Ascending aorta (tissue), 2 donors: ENCODE results near the gene ALAD. TPM values are rescaled to one million over a fixed set of nuclear protein-coding genes. Genes with fewer than 3 reads are reported as not detected.
"Not testable (repeated sequence)": the region's sequence is repeated elsewhere in the genome, so short reads cannot be mapped to it uniquely, and the experiment has no call there.

ENCODE experiments used
- DNase-seq, 2 donors: peaks; one replicate each; pipeline ENCODE4 v3.0.0-alpha.2; 2019; ENCODE audit warnings: low spot score in 2 of 2
- H3K27ac ChIP-seq, 2 donors: fragments of 200-600 bp; sonication (generic); one replicate each; pipeline ENCODE4 v1.5.1; 2016 to 2017; ENCODE audit warnings: mild to moderate bottlenecking in 1 of 2
- H3K27me3 ChIP-seq: fragments of 200-600 bp; sonication (generic); one replicate; pipeline ENCODE4 v1.5.1; 2017
- H3K36me3 ChIP-seq, 2 donors: fragments of 200-600 bp; sonication (generic); one replicate each; pipeline ENCODE4 v1.5.1; 2016
- H3K4me1 ChIP-seq, 2 donors: fragments of 200-600 bp; sonication (generic); one replicate each; pipeline ENCODE4 v1.5.1; 2016 to 2017; ENCODE audit warnings: mild to moderate bottlenecking in 1 of 2
- H3K4me3 ChIP-seq, 2 donors: fragments of 200-600 bp; sonication (generic); one replicate each; pipeline ENCODE4 v1.5.1; 2016 to 2017; ENCODE audit warnings: mild to moderate bottlenecking in 1 of 2
- H3K9me3 ChIP-seq, 2 donors: fragments of 200-600 bp; sonication (generic); one replicate each; pipeline ENCODE4 v1.5.1; 2016
- intact Hi-C: fragments of 100-400 bp; cut with DNase I; formaldehyde crosslinking; loops from one replicate; pipeline ENCODE4 v1.15.1; 2023
- total RNA-seq: library from RNA; depleted of rRNA; stranded (reverse); fragments of >200 nt; gene quantifications from one replicate; pipeline ENCODE4 v1.1.0, GENCODE V29; 2016
- TF ChIP-seq, protein P1 (sequence below), 3 experiments: fragments of 200-600 bp in 2 of 3; fragments of 450-650 bp in 1 of 3; sonication (generic) in 2 of 3; IDR thresholded peaks; one replicate each; pipeline ENCODE4 v1.5.1; 2016 to 2019; ENCODE audit warnings: antibody characterized with exemption in 3 of 3, mild to moderate bottlenecking in 1 of 3, moderate library complexity in 1 of 3

The ALAD gene
- total RNA-seq, 1 donor from 2014 or later, result 71.4 TPM

DNA sequence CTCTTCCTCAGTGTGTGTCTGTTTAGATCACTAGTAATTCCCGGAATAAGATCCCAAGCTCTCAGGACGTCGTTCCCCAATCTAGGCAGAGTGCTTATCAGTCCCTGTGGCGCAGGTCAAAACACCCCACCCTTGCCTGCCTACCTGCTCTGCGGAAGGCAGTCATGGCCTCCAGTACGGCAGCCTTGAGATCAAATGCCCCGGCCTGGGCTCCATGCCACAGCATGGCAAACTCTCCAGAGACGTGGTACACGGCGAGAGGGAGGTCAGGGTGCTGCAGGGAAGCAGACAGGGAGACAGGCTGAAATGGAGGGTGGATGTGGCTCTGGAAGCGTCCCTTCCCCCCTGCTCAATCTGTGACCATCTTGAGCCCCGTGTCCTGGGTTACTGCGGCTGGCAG lies 12.3 kb downstream of the ALAD start:
- Histone ChIP-seq H3K27me3 (no peaks in the 10 kb centered on the region), H3K27ac (no peak overlapping the region), H3K4me3 (no peak overlapping the region), H3K9me3 (no peaks in the 10 kb centered on the region), H3K36me3 (peaks cover 47 to 66% of the 10 kb centered on the region in 2 donors), H3K4me1 (no peaks in the 10 kb centered on the region)
- intact Hi-C loops, result no loop called here
- TF ChIP-seq, protein P1, sequence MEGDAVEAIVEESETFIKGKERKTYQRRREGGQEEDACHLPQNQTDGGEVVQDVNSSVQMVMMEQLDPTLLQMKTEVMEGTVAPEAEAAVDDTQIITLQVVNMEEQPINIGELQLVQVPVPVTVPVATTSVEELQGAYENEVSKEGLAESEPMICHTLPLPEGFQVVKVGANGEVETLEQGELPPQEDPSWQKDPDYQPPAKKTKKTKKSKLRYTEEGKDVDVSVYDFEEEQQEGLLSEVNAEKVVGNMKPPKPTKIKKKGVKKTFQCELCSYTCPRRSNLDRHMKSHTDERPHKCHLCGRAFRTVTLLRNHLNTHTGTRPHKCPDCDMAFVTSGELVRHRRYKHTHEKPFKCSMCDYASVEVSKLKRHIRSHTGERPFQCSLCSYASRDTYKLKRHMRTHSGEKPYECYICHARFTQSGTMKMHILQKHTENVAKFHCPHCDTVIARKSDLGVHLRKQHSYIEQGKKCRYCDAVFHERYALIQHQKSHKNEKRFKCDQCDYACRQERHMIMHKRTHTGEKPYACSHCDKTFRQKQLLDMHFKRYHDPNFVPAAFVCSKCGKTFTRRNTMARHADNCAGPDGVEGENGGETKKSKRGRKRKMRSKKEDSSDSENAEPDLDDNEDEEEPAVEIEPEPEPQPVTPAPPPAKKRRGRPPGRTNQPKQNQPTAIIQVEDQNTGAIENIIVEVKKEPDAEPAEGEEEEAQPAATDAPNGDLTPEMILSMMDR (IDR thresholded peaks at IDR 0.05), result no peak
- no peak for DNase-seq

DNA sequence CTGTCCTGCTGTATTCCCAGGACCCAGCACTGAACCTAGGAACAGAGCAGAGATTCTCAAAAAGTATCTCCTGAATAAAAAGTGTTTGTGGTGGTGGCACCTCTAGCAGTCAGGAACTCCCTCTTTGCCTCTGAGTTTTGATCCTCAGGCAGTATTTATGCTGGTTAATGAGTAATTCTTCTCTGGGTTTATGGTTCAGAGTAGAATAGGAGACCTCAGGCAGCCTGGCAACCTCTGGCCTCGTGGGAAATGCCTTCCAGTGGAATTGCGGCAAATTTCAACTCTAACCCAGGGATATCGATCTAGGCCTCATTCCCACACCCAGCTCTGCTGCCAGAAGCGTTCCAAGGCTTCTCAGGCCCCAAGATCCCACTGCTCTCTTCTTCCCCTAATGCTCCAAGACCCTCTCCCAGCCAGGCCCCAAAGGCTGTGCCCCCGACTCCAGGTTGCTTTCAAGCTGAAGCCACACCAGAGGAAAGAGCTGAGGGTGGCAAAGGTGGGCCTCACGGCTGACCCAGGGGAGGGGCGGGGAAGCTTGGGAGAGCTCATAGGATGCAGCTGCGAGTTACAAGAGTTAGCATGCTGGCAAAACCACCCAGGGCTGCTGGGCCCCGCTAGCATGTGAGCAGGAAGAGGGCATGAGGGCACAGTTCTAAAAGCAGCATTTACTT lies 13.4 kb downstream of the ALAD start:
- no peak for DNase-seq
- no peaks in the 10 kb centered on the region for H3K4me1 ChIP-seq
- H3K4me3 ChIP-seq, result no peak overlapping the region
- H3K9me3 ChIP-seq, result no peaks in the 10 kb centered on the region
- intact Hi-C loops, result no loop called here
- H3K27me3 ChIP-seq, result no peaks in the 10 kb centered on the region
- no peak overlapping the region for H3K27ac ChIP-seq
- peaks cover 44 to 59% of the 10 kb centered on the region in 2 donors for H3K36me3 ChIP-seq
- TF ChIP-seq, protein P1 (IDR thresholded peaks at IDR 0.05), result no peak

DNA sequence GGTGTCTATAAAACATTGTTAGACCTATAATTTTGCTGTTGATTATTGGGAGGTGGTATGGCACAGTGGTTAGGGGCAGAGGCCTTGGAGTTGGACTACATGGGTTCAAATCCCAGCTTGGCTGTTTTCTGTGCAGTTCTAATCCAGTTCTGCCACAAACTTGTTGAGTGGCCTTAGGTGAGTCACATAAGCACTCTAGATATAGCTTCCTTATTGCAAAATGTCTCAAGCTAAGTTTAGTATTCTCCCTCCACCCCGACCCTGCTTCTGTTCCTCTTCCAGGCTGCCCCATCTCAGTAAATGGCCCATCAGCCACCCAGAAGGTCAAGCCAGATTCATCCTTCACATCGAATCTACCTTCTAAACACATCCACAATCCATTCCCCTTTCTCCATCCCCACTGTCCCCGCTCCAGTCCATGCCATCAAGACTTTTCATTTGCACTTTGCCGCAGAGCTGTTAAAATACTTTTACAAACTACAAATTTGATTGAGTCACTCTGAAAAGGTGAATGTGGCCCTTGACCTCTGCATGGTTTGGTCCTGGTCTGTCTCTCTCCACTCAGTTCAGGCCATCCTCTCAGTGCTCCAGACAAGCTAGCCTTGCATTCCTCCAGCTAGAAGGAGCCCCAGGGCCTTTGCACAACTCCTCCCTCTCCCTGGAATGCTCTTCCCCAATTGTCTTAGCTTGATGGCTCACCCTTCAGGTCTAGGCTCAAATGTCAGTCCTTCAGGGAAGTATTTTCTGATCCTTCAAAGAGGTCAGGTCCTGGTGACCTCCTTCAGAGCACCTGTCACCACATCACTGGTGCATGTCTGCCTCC lies 14.3 kb downstream of the ALAD start:
- no peak for DNase-seq
- Histone ChIP-seq H3K4me1 (no peaks in the 10 kb centered on the region), H3K27ac (no peak overlapping the region), H3K9me3 (no peaks in the 10 kb centered on the region), H3K27me3 (no peaks in the 10 kb centered on the region), H3K36me3 (peaks cover 36 to 54% of the 10 kb centered on the region in 2 donors), H3K4me3 (no peak overlapping the region)
- TF ChIP-seq, protein P1 (IDR thresholded peaks at IDR 0.05), result no peak
- intact Hi-C loops, result no loop called here

DNA sequence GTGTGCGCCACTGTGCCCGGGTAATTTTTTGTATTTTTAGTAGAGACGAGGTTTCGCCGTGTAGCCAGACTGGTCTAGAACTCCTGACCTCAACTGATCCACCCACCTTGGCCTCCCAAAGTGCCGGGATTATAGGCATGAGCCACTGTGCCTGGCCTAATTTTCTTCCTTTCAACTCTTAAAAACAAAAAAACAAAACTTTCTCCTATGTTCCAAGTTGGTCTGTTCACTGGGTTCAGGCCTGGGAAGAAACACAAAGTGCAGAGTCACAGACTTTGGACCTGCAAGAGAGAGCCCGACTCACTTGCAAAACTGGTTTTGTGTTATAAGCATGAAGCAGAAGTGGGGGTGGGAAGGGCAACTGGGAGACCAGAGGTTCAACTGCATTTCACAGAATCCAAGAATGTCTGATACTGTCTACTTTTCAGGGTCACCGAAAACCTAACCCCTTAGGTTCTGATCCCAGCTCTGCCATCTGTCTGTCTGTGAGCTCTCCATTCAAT lies 19.1 kb downstream of the ALAD start:
- no peaks in the 10 kb centered on the region for H3K4me1 ChIP-seq
- H3K27ac ChIP-seq, result no peak overlapping the region
- H3K9me3 ChIP-seq, result no peaks in the 10 kb centered on the region
- intact Hi-C loops, result no loop called here
- TF ChIP-seq, protein P1 (IDR thresholded peaks at IDR 0.05), result no peak
- no peak overlapping the region for H3K4me3 ChIP-seq
- no peaks in the 10 kb centered on the region for H3K27me3 ChIP-seq
- H3K36me3 ChIP-seq, result peaks cover 0 to 5% of the 10 kb centered on the region in 2 donors
- no peak for DNase-seq

DNA sequence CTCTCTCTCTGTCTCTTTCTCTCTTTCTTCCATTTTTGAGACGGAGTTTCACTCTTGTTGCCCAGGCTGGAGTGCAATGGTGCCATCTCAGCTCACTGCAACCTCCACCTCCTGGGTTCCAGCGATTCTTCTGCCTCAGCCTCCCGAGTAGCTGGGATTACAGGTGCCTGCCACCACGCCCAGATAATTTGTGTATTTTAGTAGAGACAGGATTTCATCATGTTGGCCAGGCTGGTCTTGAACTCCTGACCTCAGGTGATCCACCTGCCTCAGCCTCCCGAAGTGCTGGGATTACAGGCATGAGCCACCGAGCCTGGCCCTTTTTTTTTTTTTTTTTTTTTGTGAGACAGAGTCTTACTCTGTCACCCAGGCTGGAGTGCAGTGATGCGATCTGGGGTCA lies 19.6 kb downstream of the ALAD start:
- DNase-seq, H3K4me3 ChIP-seq, H3K27me3 ChIP-seq, H3K36me3 ChIP-seq, intact Hi-C loops, H3K9me3 ChIP-seq, H3K4me1 ChIP-seq, H3K27ac ChIP-seq: not testable (repeated sequence)

DNA sequence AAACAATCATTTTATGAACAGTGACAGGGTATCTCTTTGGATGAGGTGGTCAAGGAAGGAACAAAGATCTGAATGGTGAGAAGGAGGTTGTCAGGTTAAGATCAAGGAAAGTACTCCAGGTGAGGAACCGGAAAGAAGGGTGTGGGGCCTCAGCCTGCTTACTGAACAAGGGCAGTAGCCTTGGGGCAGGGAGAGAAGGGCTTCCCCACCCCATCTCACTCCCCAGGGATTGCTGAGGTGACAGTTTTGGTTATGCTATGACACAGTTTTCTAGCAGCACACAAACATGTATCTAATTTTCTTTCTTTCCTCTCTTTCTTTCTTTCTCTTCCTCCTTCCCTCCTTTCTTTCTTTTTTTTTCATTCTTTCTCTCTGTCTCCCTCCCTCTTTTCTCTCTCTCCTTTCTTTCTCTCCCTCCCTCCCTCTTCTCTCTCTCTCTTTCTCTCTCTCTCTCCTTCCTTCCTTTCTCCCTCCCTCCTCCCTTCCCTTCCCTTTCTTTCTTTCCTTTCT lies 20.2 kb downstream of the ALAD start:
- Histone ChIP-seq H3K36me3 (no peaks in the 10 kb centered on the region), H3K4me3 (no peak overlapping the region), H3K4me1 (no peaks in the 10 kb centered on the region), H3K9me3 (no peaks in the 10 kb centered on the region), H3K27ac (no peak overlapping the region), H3K27me3 (no peaks in the 10 kb centered on the region)
- no peak for DNase-seq
- TF ChIP-seq, protein P1 (IDR thresholded peaks at IDR 0.05), result no peak
- intact Hi-C loops, result no loop called here

DNA sequence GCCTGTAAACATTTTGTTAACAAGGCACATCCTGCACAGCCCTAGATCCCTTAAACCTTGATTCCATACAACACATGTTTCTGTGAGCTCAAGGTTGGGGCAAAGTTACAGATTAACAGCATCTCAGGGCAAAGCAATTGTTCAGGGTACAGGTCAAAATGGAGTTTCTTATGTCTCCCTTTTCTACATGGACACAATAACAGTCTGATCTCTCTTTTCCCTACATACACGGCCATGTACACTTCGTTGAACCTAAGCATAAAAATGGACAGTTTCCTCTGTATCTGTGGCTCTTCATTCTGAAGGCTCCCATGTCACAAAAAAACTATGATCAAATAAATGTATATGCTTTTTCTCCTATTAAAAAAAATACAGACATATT lies 21.3 kb downstream of the ALAD start:
- not testable (repeated sequence) for H3K27ac ChIP-seq, H3K9me3 ChIP-seq, DNase-seq, H3K4me1 ChIP-seq, H3K27me3 ChIP-seq, H3K4me3 ChIP-seq, H3K36me3 ChIP-seq
- intact Hi-C loops, result loop anchor here (5.0 kb wide), 1 partner anchor 38 kb away; the partner anchor contains the start of gene WDR31

DNA sequence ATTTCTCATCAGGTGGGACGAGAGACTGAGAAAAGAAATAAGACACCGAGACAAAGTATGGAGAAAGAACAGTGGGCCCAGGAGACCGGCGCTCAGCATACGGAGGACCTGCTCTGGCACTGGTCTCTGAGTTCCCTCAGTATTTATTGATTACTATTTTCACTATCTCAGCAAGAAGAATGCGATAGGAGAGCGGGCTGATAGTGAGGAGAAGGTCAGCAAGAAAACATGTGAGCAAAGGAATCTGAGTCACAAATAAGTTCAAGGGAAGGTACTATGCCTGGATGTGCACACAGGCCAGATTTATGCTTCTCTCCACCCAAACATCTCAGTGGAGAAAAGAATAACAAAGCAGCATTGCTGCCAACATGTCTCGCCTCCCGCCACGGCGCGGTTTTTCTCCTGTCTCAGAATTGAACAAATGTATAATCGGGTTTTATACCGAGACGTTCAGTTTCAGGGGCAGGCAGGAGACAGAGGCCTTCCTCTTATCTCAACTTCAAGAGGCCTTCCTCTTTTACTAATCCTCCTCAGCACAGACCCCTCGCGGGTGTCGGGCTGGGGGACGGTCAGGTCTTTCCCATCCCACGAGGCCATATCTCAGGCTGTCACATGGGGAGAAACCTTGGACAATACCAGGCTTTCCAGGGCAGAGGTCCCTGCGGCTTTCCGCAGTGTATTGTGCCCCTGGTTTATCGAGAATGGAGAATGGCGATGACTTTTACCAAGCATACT lies 21.8 kb downstream of the ALAD start:
- H3K4me3 ChIP-seq, H3K36me3 ChIP-seq, H3K27ac ChIP-seq, H3K27me3 ChIP-seq, DNase-seq, H3K4me1 ChIP-seq, H3K9me3 ChIP-seq: not testable (repeated sequence)
- intact Hi-C loops, result loop anchor here (5.0 kb wide), 1 partner anchor 37 kb away; the partner anchor contains the start of gene WDR31
